Measurements from ENCODE around the gene KLHL36.
A peak's percentile ranks its signal among the peaks of the same experiment; 100 is the strongest.

Gene KLHL36

DNA sequence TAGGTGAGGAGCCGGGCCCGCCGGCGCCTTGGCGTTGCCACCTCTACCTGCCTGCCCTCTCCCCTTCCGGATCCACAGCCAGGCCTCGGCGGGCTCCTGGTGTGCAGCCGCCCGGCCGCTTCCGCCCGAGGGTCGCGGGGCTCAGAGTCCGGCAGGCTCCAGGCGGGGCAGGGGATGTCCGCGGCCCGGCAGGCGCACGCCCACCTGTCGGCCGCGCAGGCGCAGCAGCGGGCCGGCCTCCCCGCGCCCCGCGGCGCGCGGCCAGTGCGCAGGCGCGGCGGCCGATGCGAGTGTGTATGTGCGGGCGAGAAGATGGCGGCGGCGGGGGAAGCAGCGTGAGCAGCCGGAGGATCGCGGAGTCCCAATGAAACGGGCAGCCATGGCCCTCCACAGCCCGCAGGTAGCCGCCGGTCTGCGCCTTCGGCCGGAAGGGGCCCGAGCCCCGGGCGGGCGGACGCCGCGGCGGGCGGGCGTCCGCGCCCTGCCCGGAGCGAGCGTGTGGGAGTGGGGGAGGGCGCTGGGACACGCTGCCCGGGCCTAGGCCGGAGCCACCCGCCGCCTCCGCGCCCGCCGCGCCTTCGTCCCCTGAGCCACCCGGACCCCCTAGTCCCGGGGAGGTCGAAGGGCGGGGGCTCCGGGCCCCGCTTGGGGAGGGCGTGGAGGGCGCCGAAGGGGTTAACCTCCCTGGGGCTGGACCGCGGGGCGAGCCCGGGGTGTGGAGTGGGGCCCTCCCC lies 51.6 kb downstream of the KLHL36 start, which contains the start of gene USP10:
Gene USP10, plus strand, starts transcription at position 289 of the 734 bp plus-strand sequence. Its CDS starts 91 bp downstream, at position 380.
- DNase-seq: peak; percentile 76 to 88 (median 77)

GRCh38 chr16:84700446-84701300 lies 52.4 kb downstream of the KLHL36 start:
- DNase-seq: peak in 3 of 5 donors; percentile 12 to 62 (median 34)

GRCh38 chr16:84703681-84704080 lies 55.4 kb downstream of the KLHL36 start:
- no peak for DNase-seq

GRCh38 chr16:84704253-84704652 lies 55.9 kb downstream of the KLHL36 start:
- no peak for DNase-seq

- DNase-seq: no peak
These were observed 58.5 kb downstream of the KLHL36 start for GRCh38 chr16:84706856-84707255.

DNA sequence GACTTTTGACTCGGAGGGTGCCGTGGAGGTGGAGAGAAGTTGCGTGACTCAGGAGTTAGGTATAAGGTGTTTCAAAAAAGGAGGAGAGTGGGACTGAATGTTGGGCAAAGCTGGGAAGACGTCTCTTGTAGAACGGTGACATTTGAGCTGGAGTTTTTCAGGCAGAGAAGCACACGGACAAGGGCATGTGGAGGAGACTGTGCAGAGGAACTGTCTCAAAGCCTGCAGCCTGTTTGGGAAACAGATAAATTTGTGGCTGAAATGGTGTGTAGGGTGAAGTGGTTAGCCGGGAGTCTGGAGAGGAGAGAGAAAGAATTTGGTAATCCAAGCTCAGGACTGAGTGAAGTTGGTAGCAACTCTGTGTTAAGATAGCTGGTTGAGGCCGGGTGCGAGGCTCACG lies 61.3 kb downstream of the KLHL36 start:
- no peak for DNase-seq

- no peak for DNase-seq
These were observed 62.4 kb downstream of the KLHL36 start for GRCh38 chr16:84710686-84711085.

All from T-helper 1 cell (primary cell).